ENCODE data around the gene PRAF2.

The PRAF2 gene

DNA sequence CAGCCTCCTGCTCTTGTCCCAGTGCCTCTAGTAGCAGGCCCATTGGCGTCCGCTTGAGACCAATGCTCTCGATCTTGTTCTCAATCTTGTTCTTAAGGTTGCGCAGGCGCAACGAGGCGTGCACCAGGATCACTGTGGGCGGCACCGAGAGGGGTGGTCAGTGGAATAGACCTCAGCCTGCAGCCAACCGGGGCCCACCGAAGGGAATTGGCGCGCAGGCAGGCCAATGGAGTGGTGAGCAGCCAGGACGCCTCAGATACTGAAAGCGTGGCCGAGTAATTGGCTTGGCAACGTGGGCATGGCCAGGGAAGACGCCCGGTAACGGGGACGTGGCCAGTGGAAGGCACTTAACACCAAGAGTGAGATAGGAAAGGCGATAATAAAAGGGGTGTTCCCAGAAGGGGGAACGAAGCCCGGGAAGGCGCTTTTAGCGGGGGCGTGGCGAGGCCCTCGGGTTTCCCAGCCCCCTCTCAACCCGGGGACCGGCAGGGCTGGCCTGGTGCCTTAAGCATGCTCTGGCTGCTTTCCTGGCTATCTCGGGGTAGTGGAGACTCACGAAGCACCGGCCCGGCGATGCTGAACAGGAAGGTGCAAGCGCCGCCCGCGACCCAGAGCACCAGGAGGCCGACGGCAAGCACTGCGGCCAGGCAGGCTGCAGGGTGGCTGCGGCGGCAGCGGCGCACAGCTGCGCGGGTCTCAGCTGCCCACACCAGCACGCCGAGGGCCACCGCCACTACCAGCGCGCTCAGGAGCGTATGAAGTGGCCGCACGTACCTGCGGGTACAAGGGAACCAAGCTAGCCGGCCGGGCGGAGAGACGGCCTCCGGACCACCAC is 1.7 kb downstream of the PRAF2 start:
- DNase-seq: no peak

DNA sequence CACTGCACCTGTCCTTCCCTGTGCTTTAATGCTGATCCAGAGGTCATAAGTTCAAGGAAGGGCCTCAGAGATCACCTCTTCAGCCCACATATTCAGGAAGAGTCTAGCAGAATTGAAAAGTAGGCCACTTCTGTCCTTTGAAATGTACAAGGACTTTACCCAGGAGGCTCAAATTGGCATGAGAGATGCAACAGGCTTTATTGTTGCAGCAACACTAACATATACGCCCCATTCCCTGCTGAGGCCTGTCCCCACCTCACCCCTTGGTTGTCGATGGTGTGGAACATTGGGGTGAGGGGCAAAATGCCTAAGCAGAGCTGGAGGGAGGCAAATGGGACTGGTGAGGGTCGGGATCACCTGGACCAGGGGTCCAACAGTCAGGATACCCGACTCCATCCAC is 2.8 kb downstream of the PRAF2 start:
- no peak for DNase-seq

DNA sequence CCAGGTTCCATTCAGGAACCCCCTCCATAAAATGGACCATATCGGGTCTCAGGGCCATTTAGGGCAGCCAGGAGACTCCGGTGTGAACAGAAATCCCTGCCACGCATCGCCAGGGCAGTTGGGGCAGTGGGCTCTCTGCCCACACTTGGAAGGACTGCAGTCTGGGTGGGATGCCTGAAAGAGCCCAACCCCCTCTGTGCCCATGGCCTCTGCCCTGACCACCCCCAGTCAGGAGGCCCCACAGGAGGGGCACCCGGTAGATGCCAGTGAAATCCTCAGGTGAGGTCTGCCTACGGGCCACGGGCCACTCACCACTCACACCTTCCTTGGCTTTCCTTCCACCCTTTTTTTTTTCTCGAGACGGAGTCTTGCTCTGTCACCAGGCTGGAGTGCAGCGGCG is 4.8 kb downstream of the PRAF2 start:
- no peak for DNase-seq

DNA sequence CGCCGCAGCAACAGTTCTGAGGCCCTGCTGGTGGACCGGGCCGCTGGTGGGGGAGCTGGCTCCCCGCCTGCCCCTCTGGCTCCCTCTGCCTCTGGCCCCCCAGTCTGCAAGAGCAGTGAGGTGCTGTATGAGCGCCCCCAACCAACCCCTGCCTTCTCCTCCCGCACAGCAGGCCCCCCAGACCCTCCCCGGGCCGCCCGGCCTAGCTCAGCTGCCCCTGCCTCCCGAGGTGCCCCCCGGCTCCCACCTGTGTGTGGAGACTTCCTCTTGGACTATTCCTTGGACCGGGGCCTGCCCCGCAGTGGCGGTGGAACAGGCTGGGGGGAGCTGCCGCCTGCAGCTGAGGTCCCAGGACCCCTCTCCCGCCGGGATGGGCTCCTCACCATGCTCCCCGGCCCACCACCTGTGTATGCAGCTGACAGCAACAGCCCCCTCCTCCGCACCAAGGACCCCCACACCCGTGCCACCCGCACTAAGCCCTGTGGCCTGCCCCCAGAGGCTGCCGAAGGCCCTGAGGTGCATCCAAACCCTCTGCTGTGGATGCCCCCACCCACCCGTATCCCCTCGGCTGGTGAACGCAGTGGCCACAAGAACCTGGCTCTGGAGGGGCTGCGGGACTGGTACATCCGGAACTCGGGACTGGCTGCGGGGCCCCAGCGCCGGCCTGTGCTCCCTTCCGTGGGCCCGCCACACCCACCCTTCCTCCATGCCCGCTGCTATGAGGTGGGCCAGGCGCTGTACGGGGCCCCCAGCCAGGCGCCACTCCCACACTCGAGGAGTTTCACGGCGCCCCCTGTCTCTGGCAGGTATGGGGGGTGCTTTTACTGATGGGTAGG is 6.3 kb downstream of the PRAF2 start:
- DNase-seq: no peak

DNA sequence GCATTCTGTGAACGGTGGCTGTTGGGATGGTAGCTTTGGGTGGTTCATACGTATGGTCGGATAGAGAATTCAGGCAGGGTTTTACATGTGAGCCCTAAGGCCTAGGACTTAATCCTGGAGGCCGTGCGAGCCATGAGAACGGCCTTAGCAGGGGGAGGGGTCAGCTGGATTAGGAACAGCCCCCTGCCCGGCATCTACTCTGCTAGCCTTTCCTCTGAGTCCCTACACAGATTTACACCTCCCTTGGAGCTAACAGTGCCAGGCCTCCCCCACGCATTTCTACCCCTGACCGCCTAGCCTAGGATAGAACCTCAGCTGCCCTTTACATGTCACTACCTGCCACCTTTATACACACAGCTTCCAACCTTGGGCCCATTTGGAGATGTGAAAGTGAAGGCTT is 7.1 kb downstream of the PRAF2 start:
- DNase-seq: no peak

DNA sequence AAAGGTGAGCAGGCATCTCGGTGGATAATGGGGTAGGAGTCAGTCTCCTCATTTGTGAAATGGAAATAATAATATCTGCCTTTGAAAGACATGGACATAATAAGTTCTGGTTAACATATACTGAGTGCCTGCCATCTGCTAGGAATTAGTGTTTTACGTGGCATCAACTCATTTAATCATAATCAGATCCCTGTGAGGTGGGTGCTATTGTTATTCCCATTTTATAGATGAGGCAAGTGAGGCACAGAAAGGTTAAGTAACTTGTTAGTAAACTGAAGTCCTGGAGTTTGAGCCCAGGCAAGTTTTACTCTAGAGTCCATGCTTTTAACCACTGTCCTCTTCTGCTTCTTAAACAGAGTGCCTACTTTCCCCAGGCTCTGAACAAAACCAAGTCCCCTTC is 7.5 kb downstream of the PRAF2 start:
- DNase-seq: no peak

DNA sequence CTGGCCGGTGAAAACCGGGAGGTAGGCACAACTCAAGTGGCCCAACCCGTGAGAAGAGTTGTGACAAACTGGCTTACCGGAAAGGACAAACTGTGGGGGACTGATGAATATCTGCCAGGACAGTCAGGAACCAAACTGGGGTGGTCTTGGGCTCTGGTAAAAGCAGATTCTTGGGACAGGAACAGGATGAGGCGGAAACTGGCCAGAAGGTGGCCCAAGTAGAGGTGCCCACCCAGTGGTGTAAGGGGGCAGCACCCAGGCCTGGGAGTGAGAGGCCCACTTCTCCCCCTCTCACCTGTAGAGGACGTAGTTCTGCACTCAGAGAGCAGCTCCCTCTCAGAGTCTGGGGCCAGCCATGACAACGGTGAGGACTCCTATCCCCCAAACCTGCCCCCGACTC is 9.1 kb downstream of the PRAF2 start:
- DNase-seq: no peak

DNA sequence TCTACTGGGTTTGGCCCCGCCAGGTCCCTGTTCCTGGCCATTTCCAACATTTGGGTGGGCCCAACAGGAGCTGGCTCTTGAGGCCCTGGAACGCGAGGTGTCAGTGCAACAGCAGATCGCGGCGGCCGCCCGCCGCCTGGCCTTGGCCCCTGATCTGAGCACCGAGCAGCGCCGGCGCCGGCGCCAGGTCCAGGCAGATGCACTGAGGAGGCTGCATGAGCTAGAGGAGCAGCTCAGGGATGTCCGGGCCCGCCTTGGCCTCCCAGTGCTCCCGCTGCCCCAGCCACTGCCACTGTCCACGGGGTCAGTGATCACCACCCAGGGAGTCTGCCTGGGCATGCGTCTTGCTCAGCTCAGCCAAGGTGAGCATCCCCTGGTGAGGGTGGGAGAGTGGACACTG is 9.5 kb downstream of the PRAF2 start:
- no peak for DNase-seq

DNA sequence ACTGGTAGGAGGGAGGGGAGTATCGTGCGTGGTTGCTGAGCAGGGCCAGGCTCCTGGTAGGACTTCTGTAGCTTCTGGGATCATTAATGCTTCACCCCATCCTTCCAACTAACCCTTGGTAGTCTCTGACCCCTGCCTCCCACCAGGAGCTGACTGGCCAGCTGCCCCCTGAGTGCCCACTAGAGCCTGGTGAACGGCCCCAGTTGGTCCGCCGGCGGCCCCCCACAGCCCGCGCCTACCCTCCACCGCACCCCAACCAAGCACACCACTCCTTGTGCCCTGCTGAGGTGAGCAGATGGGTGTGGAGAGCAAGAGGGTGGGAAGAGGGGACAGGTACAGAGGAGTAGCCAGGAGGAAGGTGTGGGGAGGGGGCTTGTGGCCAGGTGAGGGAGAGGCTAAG is 10.1 kb downstream of the PRAF2 start:
- DNase-seq: no peak

DNA sequence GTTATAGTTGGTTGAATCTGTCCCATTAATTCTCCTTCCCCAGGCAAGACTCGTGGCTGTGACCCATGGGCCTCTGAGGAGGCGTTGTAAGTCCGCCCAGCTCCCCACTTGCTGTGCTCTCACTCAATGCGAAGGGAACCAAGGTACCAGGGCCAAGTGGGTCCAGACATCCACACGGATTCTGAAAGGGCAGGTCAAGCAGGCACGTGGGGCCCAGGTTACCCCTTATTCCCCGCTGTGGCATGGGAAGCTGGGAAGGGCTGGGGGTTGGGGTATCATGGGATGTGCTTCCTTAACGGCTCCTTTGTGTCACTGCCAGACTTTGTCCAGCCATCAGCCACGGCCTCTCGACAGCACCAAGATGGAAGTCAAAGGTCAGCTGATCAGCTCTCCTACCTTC is 11.9 kb downstream of the PRAF2 start:
- no peak for DNase-seq

DNA sequence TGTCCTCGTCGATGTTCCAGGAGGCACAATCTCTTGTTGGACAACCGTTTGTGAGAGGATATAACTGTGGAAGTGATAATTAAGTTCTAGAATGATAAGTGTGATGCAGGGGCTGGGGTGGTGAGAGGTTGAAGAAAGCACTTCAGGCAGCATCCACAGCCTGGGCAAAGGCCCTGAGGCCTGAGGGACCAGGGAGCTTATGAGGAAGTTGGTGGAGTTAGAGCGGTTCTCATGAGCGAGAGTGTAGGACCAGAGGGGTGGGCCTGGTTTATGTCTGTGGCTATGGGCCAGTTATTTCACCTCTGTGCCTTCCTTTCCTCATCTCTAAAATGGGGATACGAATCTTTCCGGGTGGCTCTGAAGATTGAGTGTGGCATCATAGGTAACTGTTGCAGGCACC is 12.3 kb downstream of the PRAF2 start:
- DNase-seq: no peak

DNA sequence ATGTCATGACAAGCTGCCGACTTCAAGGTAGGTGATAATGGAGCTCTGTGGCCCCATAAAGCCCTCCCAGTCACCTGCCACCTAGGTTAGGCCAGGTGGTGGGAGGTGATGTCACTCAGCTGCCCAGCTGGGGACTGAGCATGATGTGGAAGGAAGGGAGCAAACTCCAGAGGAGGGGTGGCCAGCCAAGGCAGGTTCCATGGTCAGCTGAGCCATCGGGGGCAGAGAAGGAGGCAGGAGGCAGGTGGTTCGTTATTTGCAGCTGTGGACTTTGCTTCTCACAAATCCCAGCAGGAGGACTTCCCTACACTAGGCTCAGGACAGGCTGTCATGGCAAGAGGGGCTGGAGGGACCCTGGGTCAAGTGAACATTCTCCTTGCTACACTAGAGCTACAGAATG is 12.9 kb downstream of the PRAF2 start:
- no peak for DNase-seq

DNA sequence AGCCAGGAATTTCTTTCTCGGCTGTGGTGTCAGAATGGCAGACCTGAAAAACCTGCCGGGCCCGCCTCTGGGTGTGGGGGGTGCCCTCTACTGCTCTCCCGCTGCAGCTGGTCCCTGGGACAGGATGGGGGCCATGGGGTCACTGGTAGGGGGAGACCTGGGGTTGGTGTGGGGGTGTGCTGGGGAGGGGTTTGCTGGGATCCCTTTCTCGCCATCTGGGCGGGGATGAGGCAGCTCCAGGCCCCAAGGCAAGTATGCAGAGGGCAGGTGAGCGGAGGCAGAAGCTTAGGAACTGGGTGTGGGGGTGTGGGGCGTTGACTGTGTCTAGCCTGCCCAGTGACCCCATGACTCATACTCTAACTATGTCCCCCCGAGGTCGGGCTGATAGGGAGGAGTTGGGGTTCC is 14.1 kb downstream of the PRAF2 start:
- no peak for DNase-seq

DNA sequence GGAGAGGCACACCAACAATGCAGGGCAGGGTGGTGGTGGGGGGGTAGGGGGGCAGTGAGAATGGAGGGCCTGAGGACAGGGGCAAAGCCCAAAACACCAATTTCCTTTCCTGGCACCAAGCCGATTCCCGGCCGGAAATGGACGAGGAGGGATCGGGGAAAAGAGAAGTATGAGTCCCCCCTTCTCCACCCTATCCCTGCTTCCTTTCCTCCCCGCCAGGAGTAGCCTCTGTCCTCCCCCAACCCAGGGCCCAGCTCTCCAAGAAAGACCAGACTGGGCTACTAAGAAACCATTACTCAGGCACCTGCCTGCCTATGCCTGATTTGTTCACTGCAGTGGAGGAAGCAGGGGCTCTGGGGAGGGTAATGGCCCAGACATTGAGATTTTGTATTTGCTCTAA is 14.6 kb downstream of the PRAF2 start:
- DNase-seq: no peak

DNA sequence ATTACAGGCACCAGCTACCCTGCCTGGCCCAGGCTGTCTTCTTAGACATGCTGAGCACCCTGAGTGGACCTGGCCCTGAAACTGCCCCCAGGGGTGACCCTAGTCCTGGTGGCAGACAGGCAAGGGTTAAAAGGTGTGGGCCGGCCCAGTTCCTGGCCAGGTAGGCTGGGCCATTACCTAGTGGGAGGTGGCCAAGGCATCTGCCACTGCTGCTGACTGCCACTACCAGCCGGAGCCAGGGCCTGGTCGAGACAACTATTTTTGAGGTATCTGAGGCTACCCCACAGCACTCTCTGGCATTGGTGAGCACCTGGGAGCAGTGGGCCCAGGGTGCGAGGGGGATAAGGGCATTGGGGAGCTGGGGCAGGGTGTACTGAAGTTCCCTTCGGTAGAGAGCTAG is 15.0 kb downstream of the PRAF2 start, which contains the start of gene CCDC120:
Gene CCDC120, plus strand, starts transcription at position 206 of the 400 bp plus-strand sequence. CDS start 3,043 bp downstream, outside the sequence.
- no peak for DNase-seq

DNA sequence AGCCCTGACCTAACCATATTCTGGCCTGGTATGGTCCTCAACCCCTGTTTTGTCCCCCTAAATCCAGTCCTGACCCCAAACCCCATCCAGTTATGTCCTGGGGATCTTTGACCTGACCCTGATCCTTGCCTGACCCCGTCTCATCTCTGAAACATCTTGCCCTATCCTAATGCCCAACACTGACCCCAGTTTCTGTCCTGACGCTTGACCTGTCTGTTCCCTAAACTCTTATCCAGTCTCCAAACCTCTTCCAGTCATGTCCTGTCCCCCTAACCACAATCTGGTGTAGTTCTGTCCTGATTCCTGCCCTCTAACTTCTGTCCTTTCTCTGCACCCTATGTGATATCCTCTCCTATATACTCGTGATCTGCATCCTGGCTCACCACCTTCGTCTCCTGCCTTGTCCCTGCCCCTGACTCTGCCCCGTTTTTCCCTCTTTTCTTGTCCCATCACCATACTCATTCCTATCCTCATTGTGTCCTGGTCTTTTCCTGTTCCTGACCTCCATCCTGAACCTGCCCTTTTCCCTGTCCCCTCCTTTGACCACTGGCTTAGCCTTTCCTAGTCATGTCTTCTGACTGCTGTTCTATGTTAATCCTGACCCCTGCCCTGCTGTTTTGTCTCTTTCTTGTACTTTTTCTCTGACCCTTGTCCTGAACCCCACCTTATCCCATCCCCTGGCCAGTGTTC is 19.6 kb downstream of the PRAF2 start:
- no peak for DNase-seq

DNA sequence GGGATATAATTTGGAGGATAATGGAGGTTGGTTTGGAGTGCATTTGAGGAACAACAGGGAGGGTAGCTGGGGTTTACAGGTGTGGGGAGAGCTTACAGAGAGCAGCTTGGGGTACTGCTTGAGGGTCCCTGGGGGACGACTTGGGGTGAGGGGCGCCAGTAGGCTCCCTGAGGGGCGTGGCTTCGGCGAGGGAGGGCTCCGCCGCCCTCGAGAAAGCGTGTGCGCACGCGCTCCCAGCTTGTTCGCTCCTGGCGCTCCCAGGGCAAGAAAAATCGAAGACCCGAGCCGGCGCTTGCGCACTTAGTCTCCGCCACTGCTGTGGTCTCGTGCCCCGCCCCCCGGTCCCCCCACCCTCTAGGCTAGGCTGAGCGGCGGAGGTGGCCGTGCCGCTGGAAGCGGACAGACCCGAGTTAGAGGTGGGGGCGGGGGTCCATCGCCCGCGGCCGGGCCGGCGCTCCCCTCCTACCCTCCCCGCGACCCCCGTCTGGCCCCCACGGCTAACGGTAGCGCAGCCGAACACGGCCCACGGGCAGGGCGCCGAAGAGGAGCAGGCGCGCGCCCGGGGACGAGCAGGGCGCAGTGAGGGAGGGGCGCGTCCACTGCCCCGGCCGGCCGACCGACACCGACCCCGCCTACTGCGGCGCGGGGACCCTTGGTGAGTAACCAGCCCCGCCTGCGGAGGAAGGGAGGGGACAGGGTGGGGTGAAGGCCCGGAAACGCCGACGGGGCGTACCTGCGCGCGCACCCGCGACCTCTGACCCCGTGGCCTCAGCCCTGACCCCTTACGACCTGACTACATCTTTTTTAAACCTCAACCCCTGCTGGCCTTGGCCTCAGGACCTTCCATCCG is 20.4 kb downstream of the PRAF2 start:
- peak; percentile 67 for DNase-seq

DNA sequence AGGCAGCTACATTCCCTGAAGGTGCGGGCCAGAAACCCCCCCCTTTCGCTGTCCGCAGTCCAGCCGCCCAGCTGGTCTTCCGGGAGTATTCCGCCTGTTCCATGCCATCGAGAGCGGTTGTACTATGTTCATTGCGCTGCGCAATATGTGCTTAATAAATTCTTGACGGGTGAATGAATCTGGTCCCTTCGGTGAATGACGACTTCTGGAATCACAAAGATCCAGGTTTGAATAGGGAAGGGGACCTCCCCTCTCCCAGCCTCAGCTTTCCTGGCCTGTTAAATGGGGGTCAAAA is 29.9 kb downstream of the PRAF2 start:
- DNase-seq: no peak

DNA sequence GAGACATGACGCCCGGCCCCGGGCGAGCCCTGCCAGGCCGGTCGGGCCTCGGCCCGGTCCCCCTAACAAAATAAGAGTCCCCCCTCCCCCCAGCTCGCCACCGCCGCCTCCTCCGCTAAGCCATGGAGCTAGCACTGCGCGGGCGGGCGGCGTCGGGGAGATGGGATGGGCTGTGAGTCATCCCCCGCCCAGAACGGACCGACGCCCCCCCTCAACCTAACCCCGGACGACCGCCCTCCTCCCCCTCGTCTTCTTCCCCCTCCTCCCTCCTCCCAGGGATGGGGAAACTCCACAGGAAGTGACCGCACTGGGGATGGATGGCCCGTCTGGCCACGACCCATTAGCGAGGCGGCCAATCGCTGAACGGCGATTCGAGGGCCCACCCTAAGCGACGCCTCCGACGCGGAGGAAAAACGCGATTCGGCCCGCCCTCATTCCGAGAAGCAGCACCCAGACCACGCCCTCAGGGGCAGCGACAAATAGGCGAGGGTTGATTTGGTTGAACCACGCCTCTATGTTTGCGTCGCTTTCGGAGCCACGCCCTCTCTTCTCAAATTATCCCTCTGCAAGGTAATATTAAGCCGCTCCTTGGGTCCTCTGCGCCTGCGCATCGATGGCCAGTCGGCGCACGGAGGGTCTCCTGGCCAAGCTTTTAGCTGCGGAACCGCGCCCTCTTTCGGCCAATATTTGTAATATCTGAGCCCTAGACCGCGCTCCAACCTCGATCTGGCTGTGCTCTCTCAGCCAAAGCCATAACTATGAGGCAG is 30.4 kb downstream of the PRAF2 start, which contains the start of gene TFE3:
Gene TFE3, minus strand, starts transcription at position 138 of the 767 bp plus-strand sequence. Its CDS starts 131 bp downstream, at position 7.
- DNase-seq: peak; percentile 91

DNA sequence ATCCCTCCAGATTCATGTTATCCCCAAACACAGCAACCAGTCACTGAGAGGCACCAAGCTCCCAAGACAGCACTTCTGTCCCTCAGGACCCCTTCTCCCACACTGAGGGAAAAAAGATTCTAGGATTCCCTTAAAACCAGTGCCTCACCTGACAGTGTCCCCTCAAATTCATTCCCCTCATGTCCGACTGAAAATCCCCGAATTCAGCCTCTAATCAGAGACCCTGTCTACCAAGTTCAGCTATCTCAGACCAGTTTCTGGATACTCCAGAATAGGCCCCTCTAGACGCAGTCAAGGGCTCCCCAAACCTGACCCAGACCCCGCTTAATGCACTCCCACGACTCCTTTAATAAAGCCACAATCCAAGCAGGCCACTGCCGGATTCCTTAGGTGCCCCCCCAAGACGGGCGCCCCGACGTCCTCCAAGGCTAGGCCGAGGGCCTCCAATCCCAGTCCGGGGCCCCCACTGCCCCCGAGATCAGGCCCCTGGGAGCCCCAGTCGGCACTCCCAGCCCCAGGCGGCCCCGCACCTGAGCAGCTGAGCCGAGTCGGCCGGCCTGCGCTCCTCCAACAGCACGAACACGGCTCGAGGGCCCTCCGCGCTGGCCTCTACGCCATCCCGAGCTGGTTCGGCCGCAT is 31.1 kb downstream of the PRAF2 start:
- DNase-seq: no peak
